Body of pancreas (tissue), 4 donors: ENCODE measurements around the gene S100A6.

Source experiments
- POLR2A ChIP-seq, 3 donors: fragments of 450-650 bp; IDR thresholded peaks; one replicate each; pipeline ENCODE4 v1.6.1; 2016; ENCODE audit warnings: antibody characterized with exemption in 3 of 3, mild to moderate bottlenecking in 2 of 3
- TF ChIP-seq, protein P1 (sequence below), 7 experiments: fragments of 450-650 bp in 4 of 7; fragments of 200-600 bp in 3 of 7; sonication (generic) in 3 of 7; IDR thresholded peaks; one replicate each; pipeline ENCODE4 v1.5.1; 2016 to 2019; ENCODE audit warnings: antibody characterized with exemption in 7 of 7

DNA sequence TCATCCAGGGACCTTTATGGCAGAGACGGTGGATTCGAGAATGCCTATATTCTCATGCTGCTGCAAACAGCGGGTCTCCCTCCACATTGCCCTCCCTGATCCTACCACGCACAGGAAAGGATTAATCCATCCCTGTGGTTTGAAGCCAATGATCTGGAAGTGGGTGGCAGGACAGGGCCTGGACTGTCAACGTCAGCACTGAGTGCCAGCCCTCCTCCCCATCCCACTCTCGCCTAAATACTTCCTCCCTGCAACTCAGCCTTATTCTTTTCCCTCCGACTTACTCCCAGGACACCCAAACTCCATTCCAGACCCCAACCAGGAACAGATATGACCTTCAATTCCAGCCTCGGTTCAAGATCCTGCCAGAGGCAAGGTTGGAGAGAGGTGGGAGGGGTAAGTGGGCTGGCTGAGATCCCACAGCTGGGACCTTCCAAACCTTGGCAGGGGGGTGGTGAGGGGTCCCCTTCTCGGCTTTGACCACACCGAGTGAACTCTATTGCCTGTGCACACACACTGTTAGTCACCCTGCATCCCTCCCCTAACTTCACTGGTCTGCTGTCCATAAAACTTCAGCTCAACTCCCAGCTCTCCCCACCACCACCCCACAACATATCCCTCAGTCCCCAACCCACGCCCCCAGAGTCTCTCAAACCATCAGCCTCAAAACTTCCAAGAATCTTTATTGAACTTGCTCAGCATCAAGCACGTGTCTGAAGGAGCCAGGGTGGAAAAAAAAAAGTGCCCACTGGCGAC lies 7.3 kb upstream of the S100A6 start:
- TF ChIP-seq, protein P1, sequence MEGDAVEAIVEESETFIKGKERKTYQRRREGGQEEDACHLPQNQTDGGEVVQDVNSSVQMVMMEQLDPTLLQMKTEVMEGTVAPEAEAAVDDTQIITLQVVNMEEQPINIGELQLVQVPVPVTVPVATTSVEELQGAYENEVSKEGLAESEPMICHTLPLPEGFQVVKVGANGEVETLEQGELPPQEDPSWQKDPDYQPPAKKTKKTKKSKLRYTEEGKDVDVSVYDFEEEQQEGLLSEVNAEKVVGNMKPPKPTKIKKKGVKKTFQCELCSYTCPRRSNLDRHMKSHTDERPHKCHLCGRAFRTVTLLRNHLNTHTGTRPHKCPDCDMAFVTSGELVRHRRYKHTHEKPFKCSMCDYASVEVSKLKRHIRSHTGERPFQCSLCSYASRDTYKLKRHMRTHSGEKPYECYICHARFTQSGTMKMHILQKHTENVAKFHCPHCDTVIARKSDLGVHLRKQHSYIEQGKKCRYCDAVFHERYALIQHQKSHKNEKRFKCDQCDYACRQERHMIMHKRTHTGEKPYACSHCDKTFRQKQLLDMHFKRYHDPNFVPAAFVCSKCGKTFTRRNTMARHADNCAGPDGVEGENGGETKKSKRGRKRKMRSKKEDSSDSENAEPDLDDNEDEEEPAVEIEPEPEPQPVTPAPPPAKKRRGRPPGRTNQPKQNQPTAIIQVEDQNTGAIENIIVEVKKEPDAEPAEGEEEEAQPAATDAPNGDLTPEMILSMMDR (IDR thresholded peaks at IDR 0.05) = no peak
- no peak for TF ChIP-seq POLR2A (IDR thresholded peaks at IDR 0.05)
